Tibial nerve (tissue), 4 donors: ENCODE results near the gene GRIP2. TPM values are rescaled to one million over a fixed set of nuclear protein-coding genes. Genes with fewer than 3 reads are reported as not detected.

ENCODE experiments used
- DNase-seq, 2 donors: peaks; one replicate each; pipeline ENCODE4 v3.0.0-alpha.2; 2019; ENCODE audit warnings: low spot score in 2 of 2
- H3K27ac ChIP-seq, 4 donors: fragments of 200-600 bp; sonication (generic) in 3 of 4; one replicate each; pipeline ENCODE4 v1.5.1; 2017 to 2019; ENCODE audit warnings: mild to moderate bottlenecking in 1 of 4
- H3K27me3 ChIP-seq, 2 donors: fragments of 200-600 bp; sonication (generic) in 1 of 2; one replicate each; pipeline versions ENCODE4 v1.5.1 to v1.6.0; 2017 to 2019
- H3K36me3 ChIP-seq, 3 donors: fragments of 200-600 bp; sonication (generic); one replicate each; pipeline ENCODE4 v1.5.1; 2018 to 2019
- H3K4me1 ChIP-seq, 4 donors: fragments of 200-600 bp; sonication (generic) in 3 of 4; one replicate each; pipeline ENCODE4 v1.5.1; 2017 to 2019
- H3K4me3 ChIP-seq, 4 donors: fragments of 200-600 bp; sonication (generic) in 3 of 4; one replicate each; pipeline ENCODE4 v1.5.1; 2017 to 2019; ENCODE audit warnings: mild to moderate bottlenecking in 1 of 4, moderate library complexity in 1 of 4
- H3K9me3 ChIP-seq, 4 donors: fragments of 200-600 bp; sonication (generic) in 3 of 4; one replicate each; pipeline ENCODE4 v1.5.1; 2017 to 2019
- CTCF ChIP-seq, 5 experiments: fragments of 200-600 bp in 3 of 5; fragments of 450-650 bp in 2 of 5; sonication (generic) in 3 of 5; IDR thresholded peaks; one replicate each; pipeline ENCODE4 v1.5.1; 2016 to 2019; ENCODE audit warnings: antibody characterized with exemption in 5 of 5, mild to moderate bottlenecking in 3 of 5, moderate library complexity in 2 of 5
- EP300 ChIP-seq, 2 donors: sonication (generic); formaldehyde crosslinking; IDR thresholded peaks; one replicate each; pipeline ENCODE4 v1.6.1; 2017; ENCODE audit warnings: antibody characterized with exemption in 2 of 2, mild to moderate bottlenecking in 1 of 2
- POLR2A ChIP-seq, 2 donors: fragments of 450-650 bp; IDR thresholded peaks; one replicate each; pipeline ENCODE4 v1.6.1; 2017; ENCODE audit warnings: antibody characterized with exemption in 2 of 2, mild to moderate bottlenecking in 2 of 2, moderate library complexity in 2 of 2
- WGBS, 2 donors: methylation state at CpG; one replicate each; pipeline ENCODE4 v1.1.5; 2018; 5-methylcytosine and 5-hydroxymethylcytosine counted together
- total RNA-seq, 4 donors: library from RNA; depleted of rRNA; stranded (reverse); fragments of >200 nt; gene quantifications; one replicate each; pipeline ENCODE4 v1.1.0, GENCODE V29; 2016

Gene GRIP2
- total RNA-seq, 4 donors from 2014 or later, result 0.21 to 1.5 (median 0.99) TPM

- TF ChIP-seq CTCF (IDR thresholded peaks at IDR 0.05) (no peak), POLR2A (IDR thresholded peaks at IDR 0.05) (no peak), EP300 (IDR thresholded peaks at IDR 0.05) (no peak)
- Histone ChIP-seq H3K27me3 (peaks cover 0 to 9% of the 10 kb centered on the region in 2 donors), H3K4me1 (peaks cover 0 to 11% (median 0%) of the 10 kb centered on the region in 4 donors), H3K36me3 (no peaks in the 10 kb centered on the region), H3K9me3 (no peaks in the 10 kb centered on the region), H3K4me3 (no peak overlapping the region), H3K27ac (no peak overlapping the region)
- DNase-seq, result no peak
- 85 to 89% methylated on average over 4 to 5 of the region's 5 CpGs for WGBS, 2 donors
These were observed 5.1 kb upstream of the GRIP2 start for GRCh38 chr3:14545251-14545635.

- 88 to 89% methylated on average over 20 of the region's 20 CpGs for WGBS, 2 donors
- H3K9me3 ChIP-seq, result no peaks in the 10 kb centered on the region
- no peak overlapping the region for H3K27ac ChIP-seq
- H3K4me1 ChIP-seq, result peaks cover 0 to 12% (median 0%) of the 10 kb centered on the region in 4 donors
- no peaks in the 10 kb centered on the region for H3K36me3 ChIP-seq
- no peak for TF ChIP-seq EP300 (IDR thresholded peaks at IDR 0.05)
- no peak for TF ChIP-seq CTCF (IDR thresholded peaks at IDR 0.05)
- no peak for TF ChIP-seq POLR2A (IDR thresholded peaks at IDR 0.05)
- no peak for DNase-seq
- no peak overlapping the region for H3K4me3 ChIP-seq
- H3K27me3 ChIP-seq, result peaks cover 0 to 9% of the 10 kb centered on the region in 2 donors
These were observed 4.4 kb upstream of the GRIP2 start for GRCh38 chr3:14544282-14545250.

GRCh38 chr3:14543446-14543845 lies 3.3 kb upstream of the GRIP2 start:
- H3K36me3 ChIP-seq, result no peaks in the 10 kb centered on the region
- no peak overlapping the region for H3K27ac ChIP-seq
- TF ChIP-seq POLR2A (IDR thresholded peaks at IDR 0.05), result no peak
- no peak for TF ChIP-seq EP300 (IDR thresholded peaks at IDR 0.05)
- TF ChIP-seq CTCF (IDR thresholded peaks at IDR 0.05), result no peak
- 62 to 70% methylated on average over 3 to 4 of the region's 4 CpGs for WGBS, 2 donors
- H3K4me3 ChIP-seq, result no peak overlapping the region
- H3K27me3 ChIP-seq, result peaks cover 0 to 8% of the 10 kb centered on the region in 2 donors
- DNase-seq, result no peak
- peaks cover 0 to 14% (median 0%) of the 10 kb centered on the region in 4 donors for H3K4me1 ChIP-seq
- no peaks in the 10 kb centered on the region for H3K9me3 ChIP-seq

- no peak for TF ChIP-seq POLR2A (IDR thresholded peaks at IDR 0.05)
- no peak for TF ChIP-seq EP300 (IDR thresholded peaks at IDR 0.05)
- no peak for TF ChIP-seq CTCF (IDR thresholded peaks at IDR 0.05)
- no peaks in the 10 kb centered on the region for H3K27me3 ChIP-seq
- no peak overlapping the region for H3K4me3 ChIP-seq
- H3K36me3 ChIP-seq, result no peaks in the 10 kb centered on the region
- 82 to 83% methylated on average over 3 of the region's 3 CpGs for WGBS, 2 donors
- peaks cover 0 to 6% (median 0%) of the 10 kb centered on the region in 4 donors for H3K4me1 ChIP-seq
- H3K27ac ChIP-seq, result no peak overlapping the region
- H3K9me3 ChIP-seq, result no peaks in the 10 kb centered on the region
- DNase-seq, result no peak
These were observed 2.5 kb upstream of the GRIP2 start for GRCh38 chr3:14542656-14543055.

- 86% methylated on average over 9 of the region's 9 CpGs for WGBS, 2 donors
- DNase-seq, result no peak
- TF ChIP-seq CTCF (IDR thresholded peaks at IDR 0.05) (no peak), POLR2A (IDR thresholded peaks at IDR 0.05) (no peak), EP300 (IDR thresholded peaks at IDR 0.05) (no peak)
- H3K4me1 ChIP-seq, result peaks cover 0 to 5% (median 0%) of the 10 kb centered on the region in 4 donors
- H3K4me3 ChIP-seq, result no peak overlapping the region
- H3K27me3 ChIP-seq, result no peaks in the 10 kb centered on the region
- no peak overlapping the region for H3K27ac ChIP-seq
- no peaks in the 10 kb centered on the region for H3K36me3 ChIP-seq
- no peaks in the 10 kb centered on the region for H3K9me3 ChIP-seq
These were observed 1.5 kb upstream of the GRIP2 start for GRCh38 chr3:14541646-14542045.
